NT2/D1 (cell line): Measurements from ENCODE around the gene SERINC2.

Experiments
- DNase-seq: peaks from one replicate; pipeline ENCODE4 v3.0.0-alpha.2; 2011; ENCODE audit warnings: low read depth, low spot score
- H3K27me3 ChIP-seq: 2 replicates; pipeline ENCODE4 v1.6.0; 2011; ENCODE audit warnings: mild to moderate bottlenecking; ENCODE audit not compliant: insufficient read length, insufficient read depth
- H3K36me3 ChIP-seq: 2 replicates; pipeline ENCODE4 v1.6.1; 2011; ENCODE audit warnings: mild to moderate bottlenecking, low read length, mixed read lengths; ENCODE audit not compliant: insufficient read depth, insufficient read length
- H3K4me1 ChIP-seq: 2 replicates; pipeline ENCODE4 v1.5.1; 2011; ENCODE audit not compliant: insufficient read depth, insufficient read length
- H3K4me3 ChIP-seq: 2 replicates; pipeline ENCODE4 v1.5.1; 2011; ENCODE audit warnings: low read depth; ENCODE audit not compliant: insufficient read length
- H3K9ac ChIP-seq: 2 replicates; pipeline ENCODE4 v1.6.0; 2011; ENCODE audit warnings: low read depth; ENCODE audit not compliant: insufficient read length
- H3K9me3 ChIP-seq: 2 replicates; pipeline ENCODE4 v1.5.1; 2011; ENCODE audit warnings: mild to moderate bottlenecking, low read length; ENCODE audit not compliant: insufficient read depth
- SUZ12 ChIP-seq: IDR thresholded peaks from 2 replicates; pipeline ENCODE4 v1.6.1; 2011; ENCODE audit not compliant: insufficient read length, insufficient read depth; ENCODE audit errors: extremely low read depth
- YY1 ChIP-seq: IDR thresholded peaks from 2 replicates; pipeline ENCODE4 v1.6.1; 2011; ENCODE audit not compliant: insufficient read length, insufficient read depth
- ZNF274 ChIP-seq: IDR thresholded peaks from 2 replicates; pipeline ENCODE4 v1.6.1; 2011; ENCODE audit warnings: mild to moderate bottlenecking, low read depth, low read length

Gene SERINC2

DNA sequence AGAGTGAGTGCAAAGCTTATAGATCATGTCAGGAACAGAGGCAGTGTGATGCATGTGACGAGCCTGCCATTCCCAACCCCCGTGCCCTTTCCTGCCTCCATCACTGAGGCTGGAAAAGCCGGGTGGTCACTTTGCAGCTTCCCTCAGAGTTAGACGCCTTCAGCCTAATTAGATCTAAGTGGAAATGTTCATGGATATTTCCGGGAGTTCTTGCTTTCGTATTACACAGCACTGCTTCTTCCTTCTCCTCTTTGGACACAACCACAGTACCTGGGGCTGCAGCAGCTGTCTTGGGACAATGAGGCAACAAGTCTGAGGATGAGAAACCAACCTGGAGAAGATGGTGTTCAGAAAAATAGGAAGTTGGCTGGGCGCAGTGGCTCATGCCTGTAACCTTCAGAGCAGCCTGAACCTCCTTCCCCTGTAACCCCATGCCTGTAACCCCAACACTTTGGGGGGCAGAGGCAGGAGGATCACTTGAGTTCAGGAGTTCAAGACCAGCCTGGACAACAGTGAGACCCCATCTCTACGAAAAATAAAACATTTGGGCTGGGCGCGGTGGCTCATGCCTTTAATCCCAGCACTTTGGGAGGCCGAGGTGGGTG lies 24.5 kb downstream of the SERINC2 start:
- no peak for TF ChIP-seq YY1
- no peak for TF ChIP-seq SUZ12
- TF ChIP-seq ZNF274 = no peak
- no peak overlapping the region for H3K9ac ChIP-seq
- no peaks in the 10 kb centered on the region for H3K9me3 ChIP-seq
- no peak for DNase-seq
- H3K27me3 ChIP-seq = no peaks in the 10 kb centered on the region
- peaks cover 22% of the 10 kb centered on the region for H3K4me1 ChIP-seq
- no peak overlapping the region for H3K4me3 ChIP-seq
- peaks cover 10% of the 10 kb centered on the region for H3K36me3 ChIP-seq

DNA sequence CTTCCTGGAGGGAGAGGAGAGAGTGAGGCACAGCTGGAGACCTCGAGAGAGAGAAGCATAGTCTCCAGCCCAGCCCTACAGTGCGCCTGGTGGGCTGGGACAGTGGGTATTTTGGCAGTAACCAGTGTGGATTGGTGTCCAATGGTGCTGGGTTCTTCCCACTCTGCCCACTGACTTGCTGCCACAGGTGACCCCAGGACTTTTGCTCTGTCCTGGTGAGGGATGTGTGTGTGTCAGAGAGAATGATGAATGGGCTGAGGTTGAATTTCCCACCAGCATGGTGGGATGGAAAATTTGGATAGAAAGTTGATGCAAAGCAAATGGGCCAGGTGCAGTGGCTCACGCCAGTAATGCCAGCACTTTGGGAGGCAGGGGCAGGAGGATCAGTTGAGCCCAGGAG lies 26.3 kb downstream of the SERINC2 start:
- Histone ChIP-seq H3K27me3 (no peaks in the 10 kb centered on the region), H3K4me3 (no peak overlapping the region), H3K9me3 (peaks cover 12% of the 10 kb centered on the region), H3K36me3 (no peaks in the 10 kb centered on the region), H3K9ac (no peak overlapping the region), H3K4me1 (peaks cover 14% of the 10 kb centered on the region)
- no peak for TF ChIP-seq SUZ12
- TF ChIP-seq YY1 = no peak
- no peak for TF ChIP-seq ZNF274
- DNase-seq = no peak

- no peak overlapping the region for H3K4me3 ChIP-seq
- H3K4me1 ChIP-seq = peaks cover 4% of the 10 kb centered on the region
- H3K9me3 ChIP-seq = peaks cover 17% of the 10 kb centered on the region
- no peak overlapping the region for H3K9ac ChIP-seq
- no peaks in the 10 kb centered on the region for H3K27me3 ChIP-seq
- no peaks in the 10 kb centered on the region for H3K36me3 ChIP-seq
- no peak for TF ChIP-seq YY1
- TF ChIP-seq SUZ12 = no peak
- no peak for TF ChIP-seq ZNF274
- DNase-seq = no peak
Measured at GRCh38 chr1:31441073-31441472, 28.1 kb downstream of the SERINC2 start.

DNA sequence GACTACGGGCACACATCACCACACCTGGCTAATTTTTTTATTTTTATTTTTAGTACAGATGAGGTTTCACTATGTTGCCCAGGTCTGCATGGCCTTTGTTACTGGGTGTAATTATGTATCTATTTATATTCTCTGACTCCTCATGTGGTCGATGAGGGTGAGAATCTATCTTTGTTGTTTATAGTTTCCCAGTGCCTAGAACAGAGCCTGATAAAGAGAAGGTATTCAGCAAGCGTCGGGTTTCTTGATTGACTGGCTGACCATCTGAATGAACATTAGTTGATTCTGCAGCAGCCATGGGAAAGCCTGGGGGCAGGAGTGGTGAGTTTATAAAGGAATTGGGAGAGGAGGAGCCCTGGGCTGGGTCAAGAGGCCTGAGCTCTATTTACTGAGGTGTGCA lies 28.5 kb downstream of the SERINC2 start:
- Histone ChIP-seq H3K9ac (no peak overlapping the region), H3K4me1 (peaks cover 4% of the 10 kb centered on the region), H3K4me3 (no peak overlapping the region), H3K9me3 (peaks cover 17% of the 10 kb centered on the region), H3K27me3 (no peaks in the 10 kb centered on the region), H3K36me3 (no peaks in the 10 kb centered on the region)
- no peak for DNase-seq
- TF ChIP-seq ZNF274 (no peak), YY1 (no peak), SUZ12 (no peak)

GRCh38 chr1:31441970-31442647 lies 29.1 kb downstream of the SERINC2 start:
- no peak for TF ChIP-seq SUZ12
- no peak for DNase-seq
- Histone ChIP-seq H3K4me3 (no peak overlapping the region), H3K4me1 (peaks cover 4% of the 10 kb centered on the region), H3K36me3 (no peaks in the 10 kb centered on the region), H3K9me3 (peaks cover 17% of the 10 kb centered on the region), H3K27me3 (no peaks in the 10 kb centered on the region), H3K9ac (no peak overlapping the region)

DNA sequence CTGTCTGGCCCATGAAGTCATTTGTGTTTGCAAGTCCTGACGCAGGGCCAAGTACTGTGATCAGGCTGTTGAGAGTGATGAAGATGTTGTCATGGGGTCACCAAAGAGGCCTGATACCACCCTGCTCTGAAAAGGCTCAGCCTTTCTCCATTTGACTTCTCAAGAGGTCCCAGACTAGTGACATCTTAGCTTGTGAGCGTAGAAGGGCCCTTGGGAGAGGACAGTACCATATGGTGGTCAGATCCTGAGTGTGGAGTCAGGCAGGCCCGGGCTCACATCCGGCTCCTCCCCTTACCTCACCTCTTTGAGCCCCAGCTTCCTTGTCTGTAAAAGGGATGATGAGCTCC lies 29.6 kb downstream of the SERINC2 start:
- no peak for DNase-seq
- Histone ChIP-seq H3K27me3 (no peaks in the 10 kb centered on the region), H3K4me3 (no peak overlapping the region), H3K4me1 (peaks cover 4% of the 10 kb centered on the region), H3K9me3 (peaks cover 17% of the 10 kb centered on the region), H3K36me3 (no peaks in the 10 kb centered on the region), H3K9ac (no peak overlapping the region)
- TF ChIP-seq YY1 (no peak), ZNF274 (no peak), SUZ12 (no peak)

- H3K27me3 ChIP-seq = no peaks in the 10 kb centered on the region
- H3K9ac ChIP-seq = no peak overlapping the region
- no peak for DNase-seq
- H3K36me3 ChIP-seq = no peaks in the 10 kb centered on the region
- no peak overlapping the region for H3K4me3 ChIP-seq
- peaks cover 4% of the 10 kb centered on the region for H3K4me1 ChIP-seq
- H3K9me3 ChIP-seq = peaks cover 17% of the 10 kb centered on the region
- TF ChIP-seq SUZ12 (no peak), YY1 (no peak), ZNF274 (no peak)
Measured at GRCh38 chr1:31443673-31444072, 30.7 kb downstream of the SERINC2 start.
